ENCODE measurements around the gene CNKSR1.
"Not testable (repeated sequence)": the region's sequence is repeated elsewhere in the genome, so short reads cannot be mapped to it uniquely, and the experiment has no call there.

CNKSR1 gene

DNA sequence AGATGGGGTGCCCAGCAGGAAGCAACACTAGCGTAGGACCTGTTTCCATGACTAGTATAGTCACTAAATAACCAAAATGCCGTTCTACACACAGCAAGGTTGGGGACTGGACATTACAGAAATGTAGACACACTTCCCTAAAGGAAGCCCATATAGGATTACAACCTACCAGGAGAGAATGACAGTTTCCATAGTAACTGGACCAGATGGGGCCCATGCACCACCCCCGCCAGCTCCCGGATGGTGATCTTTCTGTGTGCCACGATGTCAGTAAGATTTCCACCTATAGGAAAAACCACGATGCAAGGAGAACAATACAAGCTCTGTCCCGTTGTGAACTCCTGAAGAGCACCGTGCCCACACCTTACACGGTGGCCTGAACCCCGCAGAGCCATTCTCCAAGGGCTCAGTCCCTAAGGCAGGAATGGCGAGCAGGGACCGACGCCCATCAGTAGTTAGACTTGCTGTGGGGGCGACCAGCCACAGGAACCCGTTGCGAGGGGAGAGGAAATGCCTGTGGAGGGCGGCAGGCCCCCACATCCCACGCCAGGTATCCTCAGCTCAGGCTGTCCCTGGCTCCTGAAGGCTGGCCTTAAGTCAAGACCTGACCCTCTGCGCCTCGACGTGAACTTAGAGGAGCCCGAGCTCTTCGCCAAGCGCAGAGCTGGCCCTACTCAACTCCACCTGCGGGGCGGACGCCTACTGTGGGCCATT is 43.1 kb downstream of the CNKSR1 start:
- DNase-seq: no peak
- H3K4me3 Mint-ChIP-seq: no peak overlapping the region
- no peaks in the 10 kb centered on the region for H3K36me3 Mint-ChIP-seq (ENCODE audit: low read depth)
- peaks cover 6% of the 10 kb centered on the region for H3K4me1 Mint-ChIP-seq (ENCODE audit: low read depth)
- no peaks in the 10 kb centered on the region for H3K9me3 Mint-ChIP-seq
- no peak overlapping the region for H3K27ac Mint-ChIP-seq
- peaks cover 11% of the 10 kb centered on the region for H3K27me3 Mint-ChIP-seq

DNA sequence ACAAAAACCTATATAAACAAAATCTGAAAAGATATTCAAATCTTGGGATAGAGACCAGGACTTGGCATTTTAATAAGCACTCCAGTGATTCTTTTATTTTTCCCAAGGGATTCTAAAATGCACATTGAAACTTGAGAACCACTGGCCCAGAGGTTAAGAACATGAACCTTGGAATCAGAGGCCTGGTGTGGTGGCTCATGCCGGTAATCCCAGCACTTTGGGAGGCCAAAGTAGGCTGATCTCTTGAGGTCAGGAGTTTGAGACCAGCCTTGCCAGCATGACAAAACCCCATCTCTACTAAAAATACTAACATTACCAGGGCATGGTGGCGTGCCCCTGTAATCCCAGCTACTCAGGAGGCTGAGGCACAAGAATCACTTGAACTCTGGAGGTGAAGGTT is 43.8 kb downstream of the CNKSR1 start:
- no peak for DNase-seq
- Mint-ChIP-seq H3K4me1 (ENCODE audit: low read depth) (peaks cover 13% of the 10 kb centered on the region), H3K9me3 (no peaks in the 10 kb centered on the region), H3K4me3 (no peak overlapping the region), H3K27me3 (peaks cover 19% of the 10 kb centered on the region), H3K36me3 (ENCODE audit: low read depth) (no peaks in the 10 kb centered on the region), H3K27ac (no peak overlapping the region)

DNA sequence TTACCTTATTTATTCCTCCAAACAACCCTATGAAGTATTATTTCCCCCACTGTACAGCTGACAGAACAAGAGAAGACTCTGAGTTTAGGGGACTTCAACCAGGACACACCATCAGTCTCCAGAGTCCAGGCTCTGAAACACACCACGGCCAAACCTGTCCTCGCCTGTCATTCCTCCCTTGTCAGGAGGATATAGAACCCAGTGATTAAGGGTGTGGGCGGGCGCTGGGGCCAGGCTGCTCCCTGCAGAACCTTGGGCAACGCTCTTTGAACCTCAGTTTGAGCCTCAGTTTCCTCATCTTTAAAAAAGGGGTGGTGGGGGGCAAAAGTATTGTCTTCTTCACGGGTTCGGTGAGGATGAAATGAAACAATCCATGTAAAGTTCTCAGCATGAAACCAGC is 47.3 kb downstream of the CNKSR1 start:
- DNase-seq: no peak
- H3K4me3 Mint-ChIP-seq: no peak overlapping the region
- no peaks in the 10 kb centered on the region for H3K9me3 Mint-ChIP-seq
- no peaks in the 10 kb centered on the region for H3K36me3 Mint-ChIP-seq (ENCODE audit: low read depth)
- no peak overlapping the region for H3K27ac Mint-ChIP-seq
- peaks cover 15% of the 10 kb centered on the region for H3K4me1 Mint-ChIP-seq (ENCODE audit: low read depth)
- peaks cover 38% of the 10 kb centered on the region for H3K27me3 Mint-ChIP-seq

DNA sequence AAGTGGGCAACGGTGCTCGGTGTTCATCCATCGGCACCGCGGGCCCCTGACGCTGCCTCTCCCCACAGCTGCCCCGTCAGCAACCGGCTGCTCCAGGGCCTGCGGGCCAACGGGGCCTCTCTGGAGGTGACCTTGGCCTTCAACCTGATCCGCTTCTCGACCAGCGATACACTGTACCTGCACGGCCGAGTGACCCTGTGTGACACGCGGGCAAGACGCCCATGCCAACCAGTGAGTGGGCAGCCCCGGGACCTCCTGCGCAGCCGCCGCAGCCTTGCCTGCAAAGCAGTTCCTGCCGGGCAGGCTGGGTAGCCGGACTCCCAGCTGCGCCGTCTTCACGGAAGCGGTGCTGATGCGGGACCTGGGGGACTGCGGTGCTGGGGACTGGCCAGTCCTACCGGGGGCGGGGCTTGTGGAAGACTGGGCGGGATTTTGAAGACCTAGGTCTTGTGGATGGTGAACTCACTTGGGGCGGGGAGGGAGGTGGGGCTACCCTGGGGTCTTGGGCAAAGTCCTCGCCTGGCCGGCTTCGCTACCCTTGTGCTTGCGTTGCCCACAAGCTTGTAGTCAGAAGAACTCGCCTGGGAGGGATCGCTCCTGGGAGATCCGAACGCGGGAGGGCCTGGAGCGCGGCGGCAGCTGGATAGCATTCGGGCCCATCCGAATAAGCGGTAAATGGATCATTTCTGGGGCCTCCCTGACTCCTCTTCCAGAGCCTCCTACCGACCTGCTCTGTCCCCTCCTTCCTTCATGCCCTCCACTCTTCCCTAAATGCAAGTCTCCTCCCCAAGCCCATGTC is 47.9 kb downstream of the CNKSR1 start:
- Mint-ChIP-seq H3K4me3 (peak overlapping the region; percentile 58), H3K27ac (no peak overlapping the region), H3K4me1 (ENCODE audit: low read depth) (peaks cover 15% of the 10 kb centered on the region), H3K36me3 (ENCODE audit: low read depth) (no peaks in the 10 kb centered on the region), H3K9me3 (no peaks in the 10 kb centered on the region), H3K27me3 (peaks cover 38% of the 10 kb centered on the region)
- DNase-seq: peak; percentile 66

DNA sequence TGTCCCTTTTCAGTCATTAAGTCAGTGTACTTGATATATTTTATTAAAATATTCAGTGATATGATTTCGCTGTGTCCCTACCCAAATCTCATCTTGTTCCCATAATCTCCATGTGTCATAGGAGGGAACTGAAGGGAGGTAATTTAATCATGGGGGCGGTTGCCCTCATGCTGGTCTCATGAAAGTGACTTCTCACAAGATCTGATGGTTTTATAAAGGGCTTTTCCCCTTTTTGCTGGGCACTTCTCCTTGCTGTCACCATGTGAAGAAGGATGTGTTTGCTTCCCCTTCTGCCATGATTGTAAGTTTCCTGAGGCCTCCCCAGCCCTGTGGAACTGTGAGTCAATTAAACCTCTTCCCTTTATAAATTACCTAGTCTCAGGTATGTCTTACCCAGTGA is 53.4 kb downstream of the CNKSR1 start:
- H3K4me1 Mint-ChIP-seq (ENCODE audit: low read depth): peaks cover 17% of the 10 kb centered on the region
- peaks cover 13% of the 10 kb centered on the region for H3K36me3 Mint-ChIP-seq (ENCODE audit: low read depth)
- not testable (repeated sequence) for H3K27ac Mint-ChIP-seq, H3K4me3 Mint-ChIP-seq, DNase-seq, H3K9me3 Mint-ChIP-seq
- H3K27me3 Mint-ChIP-seq: peaks cover 23% of the 10 kb centered on the region

DNA sequence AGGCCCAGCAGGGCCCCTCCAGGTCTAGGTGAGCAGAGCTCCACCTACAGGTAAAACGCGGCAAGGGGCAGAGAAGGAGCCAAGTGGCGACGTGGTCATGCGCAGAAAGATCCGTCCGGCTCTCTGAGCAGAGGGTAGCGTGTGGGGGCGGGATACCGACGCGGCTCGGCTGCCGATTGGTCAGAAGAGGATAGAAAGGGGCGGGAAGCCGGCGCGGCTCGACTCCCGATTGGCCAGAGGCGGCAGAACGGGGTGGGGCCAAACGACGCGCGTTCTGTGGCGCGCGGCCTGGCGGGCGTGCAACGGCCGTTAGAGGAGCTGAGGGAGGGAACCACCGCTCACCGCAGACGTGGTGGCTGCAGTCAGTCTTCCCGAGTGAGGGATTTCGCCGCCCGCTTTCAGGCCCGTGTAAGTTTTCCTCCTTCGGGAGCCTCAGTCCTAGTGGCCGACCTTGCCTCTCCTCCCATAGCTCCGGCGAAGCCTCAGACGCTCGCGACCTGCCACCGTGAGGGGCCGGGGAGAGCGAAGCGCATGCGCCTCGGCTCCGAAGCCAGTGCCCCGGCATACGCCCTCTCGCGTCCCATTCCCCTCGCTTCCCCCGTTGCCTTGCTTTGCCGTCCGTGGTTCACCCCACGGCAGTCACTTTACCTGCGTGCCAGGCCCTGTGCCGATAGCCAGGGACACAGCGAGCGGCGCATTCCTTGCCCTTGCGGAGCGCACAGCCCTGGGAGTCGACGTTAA is 56.8 kb downstream of the CNKSR1 start, which contains the start of gene CEP85:
Gene CEP85 (plus strand): TSS at position 298 of the 741 bp plus-strand sequence. CDS start 5,584 bp downstream, outside the sequence.
- Mint-ChIP-seq H3K36me3 (ENCODE audit: low read depth) (peaks cover 40% of the 10 kb centered on the region), H3K27ac (peak within 1 kb of the TSS; percentile 89), H3K27me3 (no peaks in the 10 kb centered on the region)

DNA sequence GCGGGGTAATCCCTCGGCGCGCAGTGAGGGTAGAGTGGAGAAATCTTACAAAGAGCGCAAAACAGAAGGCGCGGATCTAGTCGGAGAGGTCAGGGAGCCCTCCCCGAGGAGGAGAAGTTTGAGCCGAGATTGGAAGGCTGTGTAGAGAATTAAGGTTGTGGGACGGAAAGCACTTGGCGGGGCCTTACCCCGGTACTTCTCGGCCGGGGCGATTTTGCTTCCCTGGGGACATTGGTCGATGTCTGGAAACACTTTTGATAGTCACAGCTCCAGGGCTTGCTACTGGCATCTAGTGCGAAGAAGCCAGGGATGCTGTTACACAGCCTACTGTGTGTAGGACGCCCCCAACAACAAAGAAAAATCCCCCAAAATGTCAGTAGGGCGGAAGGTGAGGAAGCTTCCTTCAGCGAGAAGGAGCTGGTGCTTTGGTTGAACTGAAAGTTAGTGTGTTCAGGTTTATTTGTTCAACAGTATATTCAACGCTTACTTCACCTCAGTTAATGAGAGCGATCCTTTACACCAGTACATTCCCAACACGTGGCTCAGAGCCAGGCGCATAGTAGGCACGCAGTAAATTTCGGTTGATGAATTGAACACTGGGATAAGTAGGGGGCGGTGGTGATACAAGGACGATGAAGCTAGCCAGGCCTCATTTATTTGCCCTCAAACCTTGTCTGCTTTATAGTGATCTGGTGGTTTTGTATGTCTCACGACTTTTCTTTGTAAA is 57.5 kb downstream of the CNKSR1 start:
- Mint-ChIP-seq H3K9me3 (no peaks in the 10 kb centered on the region), H3K4me1 (ENCODE audit: low read depth) (peaks cover 41% of the 10 kb centered on the region), H3K27ac (peak overlapping the region; percentile 89), H3K27me3 (no peaks in the 10 kb centered on the region), H3K4me3 (peak overlapping the region; percentile 96), H3K36me3 (ENCODE audit: low read depth) (peaks cover 45% of the 10 kb centered on the region)
- no peak for DNase-seq

More for the DNA sequence above, 56.8 kb downstream of the CNKSR1 start, which contains the start of gene CEP85:
- peak; percentile 99 for DNase-seq
- peaks cover 36% of the 10 kb centered on the region for H3K4me1 Mint-ChIP-seq (ENCODE audit: low read depth)
- peak within 1 kb of the TSS; percentile 96 for H3K4me3 Mint-ChIP-seq
- H3K9me3 Mint-ChIP-seq: no peaks in the 10 kb centered on the region

DNA sequence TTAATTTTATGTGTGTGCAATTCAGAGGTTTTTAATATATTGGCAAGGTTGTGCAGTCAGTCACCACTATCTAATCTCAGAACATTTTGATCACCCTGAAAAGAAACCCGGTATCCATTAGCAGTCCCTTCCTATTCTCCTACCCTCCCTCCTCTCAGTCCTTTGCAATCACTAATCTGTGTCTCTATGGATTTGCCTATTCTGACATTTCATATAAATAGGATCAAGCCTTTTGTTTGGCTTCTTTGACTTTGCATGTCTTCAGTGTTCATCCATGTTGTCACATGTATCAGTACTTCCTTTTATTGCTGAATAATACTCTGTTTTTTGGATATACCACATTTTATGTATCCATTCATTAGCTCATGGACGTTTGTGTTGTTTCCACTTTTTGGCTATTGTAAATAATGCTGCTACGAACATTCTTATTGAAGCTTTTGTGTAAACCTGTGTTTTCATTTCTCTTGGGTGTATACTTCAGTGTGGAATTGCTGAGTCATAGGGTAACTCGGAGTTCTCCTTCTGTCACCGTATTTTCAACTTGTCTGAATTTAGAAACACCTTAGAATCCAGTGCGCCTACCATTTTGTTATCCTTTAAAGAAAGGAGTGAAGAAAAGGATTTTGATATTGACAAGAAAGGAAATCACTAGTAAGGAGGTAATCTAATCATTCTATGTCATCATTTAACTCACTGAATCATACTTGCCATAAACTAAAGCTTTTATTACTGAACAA is 60.1 kb downstream of the CNKSR1 start:
- no peaks in the 10 kb centered on the region for H3K9me3 Mint-ChIP-seq
- no peak for DNase-seq
- H3K4me1 Mint-ChIP-seq (ENCODE audit: low read depth): peaks cover 42% of the 10 kb centered on the region
- H3K27ac Mint-ChIP-seq: peak overlapping the region; percentile 60
- H3K4me3 Mint-ChIP-seq: peak overlapping the region; percentile 15
- H3K36me3 Mint-ChIP-seq (ENCODE audit: low read depth): peaks cover 65% of the 10 kb centered on the region
- no peaks in the 10 kb centered on the region for H3K27me3 Mint-ChIP-seq
